ENCODE results near the gene CEP83. TPM values are rescaled to one million over a fixed set of nuclear protein-coding genes. Genes with fewer than 3 reads are reported as not detected.

The CEP83 gene
- total RNA-seq, 1 donor from 2014 or later, result 10.2 TPM

DNA sequence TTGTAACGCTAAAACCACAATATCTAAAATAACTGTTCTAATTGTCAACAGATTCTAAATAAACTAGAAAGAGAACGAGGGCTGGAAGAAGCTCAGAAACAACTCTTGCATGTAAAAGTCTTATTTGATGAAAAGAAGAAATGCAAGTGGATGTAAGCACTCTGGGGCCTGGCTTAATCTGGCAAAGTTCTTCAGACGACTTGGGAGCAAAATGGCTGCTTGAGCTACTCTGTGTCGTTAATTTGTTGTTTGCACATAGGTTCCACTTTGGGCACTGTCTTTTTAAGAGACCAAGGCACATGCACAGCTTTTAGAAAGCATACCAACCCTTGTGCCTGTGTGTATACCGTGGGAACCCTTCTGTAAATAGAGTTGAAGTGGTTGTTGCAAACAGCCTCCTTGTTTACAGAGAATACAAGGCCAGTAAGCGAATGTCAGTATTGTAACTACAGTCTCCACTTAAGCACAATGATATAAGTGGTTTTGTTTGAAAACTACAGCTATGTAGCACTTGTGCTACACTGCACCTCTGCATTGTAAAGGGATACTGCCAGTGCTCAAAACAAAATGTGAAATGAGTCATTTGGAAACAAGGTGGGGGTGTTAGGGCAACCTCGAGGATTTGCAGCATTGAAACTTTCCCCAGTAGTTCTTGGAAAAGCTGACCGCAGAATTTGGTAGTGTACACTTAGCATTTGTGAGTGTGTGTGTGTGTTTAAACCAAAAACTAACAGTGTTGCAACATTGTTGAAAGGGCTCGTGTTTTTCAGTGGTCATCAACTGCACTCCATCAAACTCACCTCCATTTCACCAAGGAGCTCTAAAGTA, 154.3 kb downstream of the CEP83 start:
- no peak for DNase-seq (ENCODE audit: low read depth)

DNA sequence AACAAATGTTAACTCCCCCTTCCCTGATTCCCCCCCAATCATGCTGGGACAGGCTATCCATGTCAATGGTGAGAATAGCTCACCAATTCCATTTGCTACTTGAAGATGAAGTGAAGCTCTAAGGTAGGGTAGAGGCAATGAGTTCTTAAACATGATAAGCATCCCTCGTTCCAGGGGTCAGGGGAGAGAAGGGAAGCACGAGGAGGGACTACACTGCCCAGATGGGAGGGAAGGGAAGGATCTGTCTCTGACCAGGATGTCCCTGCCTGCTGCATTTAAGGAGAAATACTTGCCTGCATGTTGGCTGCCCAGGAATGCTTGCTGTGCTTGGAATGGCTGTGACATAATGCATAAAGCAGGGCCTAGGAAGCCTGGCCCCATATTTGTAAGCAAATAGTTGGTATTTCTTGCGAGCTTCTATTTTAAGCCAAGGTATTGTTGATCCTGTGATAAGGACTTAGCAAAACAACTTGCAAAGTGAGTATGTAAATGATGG, 155.1 kb downstream of the CEP83 start:
- peak; percentile 7 for DNase-seq (ENCODE audit: low read depth)

DNA sequence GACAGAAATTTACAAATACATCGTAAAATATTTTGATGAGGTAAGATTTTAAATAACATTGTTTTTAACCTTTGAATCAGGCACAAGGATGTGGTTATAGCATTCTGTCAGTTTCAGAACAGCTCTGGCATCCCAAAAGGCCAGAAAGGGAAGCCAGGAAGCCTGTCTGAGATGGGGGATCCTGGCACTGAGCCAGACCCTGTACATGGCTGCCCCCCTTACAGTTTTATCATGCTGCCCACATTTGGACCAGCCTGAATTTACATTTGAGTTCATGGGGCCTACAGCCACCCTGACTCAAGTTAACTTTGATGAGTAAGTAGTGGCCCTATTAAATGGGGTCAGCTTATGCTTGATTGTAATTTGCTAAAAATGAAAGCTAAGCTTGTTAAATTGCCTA, 155.7 kb downstream of the CEP83 start:
- DNase-seq (ENCODE audit: low read depth), result no peak

DNA sequence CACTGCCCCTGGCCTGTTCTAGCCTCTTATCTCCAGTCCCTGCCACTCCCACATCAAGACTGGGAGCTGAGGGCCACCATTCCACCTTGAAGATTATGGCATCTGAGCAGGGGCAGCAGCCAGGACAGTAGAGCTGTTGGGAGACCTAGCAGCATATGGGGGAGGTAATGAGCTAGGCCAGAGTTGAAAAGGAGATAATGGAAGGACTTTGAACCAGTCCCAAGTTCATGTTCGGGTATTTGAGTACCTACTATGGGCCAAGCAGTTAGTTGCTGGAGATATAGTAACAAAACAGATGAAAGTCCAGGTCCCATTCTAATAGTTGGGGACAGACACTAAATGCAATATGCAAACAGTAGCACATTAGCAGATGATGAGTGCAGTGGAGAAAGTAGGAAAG, 159.8 kb downstream of the CEP83 start:
- no peak for DNase-seq (ENCODE audit: low read depth)

DNA sequence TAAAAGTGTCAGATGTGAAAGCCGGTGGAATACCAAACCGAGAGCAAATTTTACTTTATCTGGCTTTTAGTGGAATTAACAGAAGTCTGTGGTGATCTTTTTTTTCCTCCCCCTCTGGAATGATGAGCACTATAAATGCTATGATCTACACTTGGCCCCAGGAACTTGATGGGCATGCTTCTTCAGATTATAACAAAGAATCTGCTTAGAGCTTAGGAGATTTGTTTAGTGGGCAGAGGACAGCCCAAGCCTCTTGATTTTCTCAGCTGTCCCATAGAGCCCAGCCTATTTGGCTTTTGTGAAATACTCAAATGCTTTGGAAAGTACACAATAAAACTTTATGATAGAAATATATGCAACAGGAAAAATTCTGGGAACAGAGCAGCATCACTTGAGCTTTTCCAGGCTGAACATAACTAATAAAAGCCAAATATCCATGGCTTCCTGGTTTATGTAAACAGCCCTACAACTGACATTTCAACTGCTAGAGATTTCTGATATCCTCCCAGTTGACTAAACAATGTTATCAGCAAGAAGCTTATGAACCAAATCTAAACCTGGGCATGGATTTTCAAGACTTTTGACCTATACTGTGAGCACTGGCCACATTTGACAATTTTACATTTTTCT, 161.7 kb downstream of the CEP83 start:
- DNase-seq (ENCODE audit: low read depth), result no peak

DNA sequence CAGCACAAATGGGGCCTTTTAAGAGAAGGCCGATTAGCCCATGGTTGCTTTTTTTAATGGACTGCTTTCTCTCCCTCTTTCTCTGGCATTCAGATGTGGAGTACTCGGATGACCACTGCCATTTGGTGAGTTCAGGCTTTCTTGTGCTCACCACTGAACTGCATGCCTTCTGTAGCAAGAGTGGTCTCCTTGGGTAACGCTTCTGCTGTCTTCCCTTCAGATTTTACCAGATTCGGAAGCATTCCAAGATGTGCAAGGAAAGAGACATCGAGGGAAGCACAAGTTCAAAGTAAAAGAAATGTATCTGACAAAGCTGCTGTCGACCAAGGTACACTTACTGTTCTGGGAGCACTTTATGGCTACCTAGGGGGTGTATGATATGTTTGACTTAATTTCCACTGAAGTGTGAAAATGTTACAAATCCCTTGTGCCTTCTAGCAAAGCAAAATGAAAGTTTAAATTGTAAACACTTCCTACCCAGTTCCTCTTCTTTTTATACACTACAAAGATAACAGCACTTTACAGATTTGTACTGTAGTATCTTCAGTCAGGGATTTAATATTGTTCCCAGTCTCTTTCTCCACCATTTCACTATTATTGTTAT, 162.5 kb downstream of the CEP83 start:
- DNase-seq (ENCODE audit: low read depth), result no peak

DNA sequence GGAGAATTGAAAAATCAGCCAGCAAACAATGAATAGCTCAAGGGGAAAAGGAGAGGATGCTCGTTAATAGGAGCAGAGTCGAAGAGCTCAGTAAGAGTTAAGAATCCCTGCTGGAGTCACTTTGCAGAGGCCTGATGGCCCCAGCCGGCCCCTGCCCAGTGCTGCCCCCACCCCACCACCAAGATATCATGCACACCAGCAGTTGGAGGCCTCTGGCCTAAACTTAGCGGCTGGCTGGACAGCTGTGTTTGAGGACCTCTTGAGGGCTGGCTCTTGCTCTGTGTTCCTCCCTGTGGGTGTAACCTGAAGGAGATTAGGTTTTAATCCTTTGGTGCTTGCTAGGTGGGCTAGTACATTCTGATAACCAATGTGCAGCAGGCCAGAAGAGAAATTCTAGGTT, 169.3 kb downstream of the CEP83 start:
- DNase-seq (ENCODE audit: low read depth), result no peak

DNA sequence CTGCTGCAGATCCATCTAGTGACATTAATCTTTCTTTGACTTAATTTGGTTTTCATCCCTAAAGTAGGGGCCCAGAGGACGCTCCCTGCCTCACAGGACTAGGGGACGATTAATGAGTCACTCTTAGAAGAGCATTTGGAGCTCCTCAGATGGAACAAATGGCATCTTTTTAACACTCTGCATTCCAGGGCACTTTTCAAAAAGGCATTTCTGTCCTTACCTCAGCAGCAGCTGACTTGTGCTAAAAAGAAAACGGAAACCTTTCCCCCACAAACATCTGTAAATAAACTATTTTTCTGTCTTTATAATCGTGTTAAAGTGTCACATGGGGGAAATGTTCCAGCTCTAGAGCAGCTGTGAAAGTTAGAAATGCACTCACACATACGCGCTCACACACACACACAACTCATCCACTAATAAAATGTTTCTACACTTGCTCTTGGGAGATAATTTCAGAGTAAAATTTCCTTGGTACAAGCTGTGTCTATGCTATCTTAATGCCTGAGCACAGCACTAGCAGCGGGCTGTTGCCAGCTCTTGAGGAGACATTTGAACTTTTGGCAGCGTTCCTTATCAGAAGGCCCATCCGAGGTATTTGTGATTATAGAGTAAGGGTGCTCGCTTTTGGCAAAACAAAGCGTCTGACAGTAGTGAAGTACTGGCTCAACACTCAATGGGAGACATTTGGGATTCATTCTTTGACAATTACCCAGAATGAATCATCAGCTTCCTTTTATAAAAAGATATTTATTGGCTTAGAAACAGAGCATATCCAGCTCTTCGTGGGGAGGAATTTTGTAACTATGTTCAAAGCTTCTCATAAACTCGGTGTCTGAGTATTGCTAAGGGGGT, 170.0 kb downstream of the CEP83 start:
- peak; percentile 15 for DNase-seq (ENCODE audit: low read depth)

DNA sequence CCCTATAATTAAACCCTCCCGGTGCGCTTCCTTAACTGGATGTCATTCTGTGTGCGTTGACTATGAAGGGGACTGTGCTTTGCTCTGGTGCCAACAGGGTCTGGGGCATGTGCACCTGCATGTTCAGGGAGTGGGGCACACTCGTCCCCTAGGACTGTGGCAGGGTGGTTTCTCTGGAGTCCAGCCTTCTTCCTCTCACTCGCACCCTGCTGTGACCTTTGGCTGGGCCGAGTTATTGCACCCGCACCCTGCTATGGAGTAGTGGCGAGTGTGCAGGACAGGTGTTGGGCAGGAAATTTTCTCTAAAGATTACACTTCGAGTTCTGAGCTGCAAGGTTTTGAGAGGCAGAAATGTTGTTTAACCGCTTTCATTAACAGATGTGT, 172.4 kb downstream of the CEP83 start:
- DNase-seq (ENCODE audit: low read depth), result no peak

DNA sequence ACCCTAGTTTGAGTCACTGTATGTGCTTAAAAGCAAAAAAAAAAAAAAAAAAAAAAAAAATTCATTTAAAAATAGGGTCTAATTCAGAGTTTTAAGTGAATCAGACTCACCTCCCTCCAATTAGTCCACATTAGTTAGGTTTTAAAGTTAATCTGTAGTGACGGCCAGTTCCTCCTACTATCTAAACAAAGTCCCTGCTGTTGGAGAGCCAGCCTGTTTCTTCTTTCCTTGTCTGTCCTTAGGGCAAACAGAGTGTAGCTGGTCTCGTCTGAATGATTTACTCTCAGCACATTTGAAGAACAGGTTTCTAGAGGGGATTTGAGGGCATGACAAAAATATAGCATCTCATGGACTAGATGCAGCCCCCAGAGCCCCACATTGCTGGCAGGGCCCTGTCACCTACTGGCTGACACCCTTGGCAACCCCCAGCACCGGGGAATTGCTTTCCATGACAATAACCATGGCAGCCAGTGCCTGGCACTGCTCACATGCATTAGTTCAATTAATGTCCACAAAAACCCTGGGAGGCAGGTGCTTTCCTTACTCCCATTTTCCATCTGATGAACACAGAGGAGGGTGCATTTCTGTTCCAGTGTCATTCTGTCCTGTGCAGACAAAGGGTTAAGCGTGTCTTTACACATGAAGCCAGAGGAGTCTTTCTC, 173.0 kb downstream of the CEP83 start:
- peak; percentile 18 for DNase-seq (ENCODE audit: low read depth)

DNA sequence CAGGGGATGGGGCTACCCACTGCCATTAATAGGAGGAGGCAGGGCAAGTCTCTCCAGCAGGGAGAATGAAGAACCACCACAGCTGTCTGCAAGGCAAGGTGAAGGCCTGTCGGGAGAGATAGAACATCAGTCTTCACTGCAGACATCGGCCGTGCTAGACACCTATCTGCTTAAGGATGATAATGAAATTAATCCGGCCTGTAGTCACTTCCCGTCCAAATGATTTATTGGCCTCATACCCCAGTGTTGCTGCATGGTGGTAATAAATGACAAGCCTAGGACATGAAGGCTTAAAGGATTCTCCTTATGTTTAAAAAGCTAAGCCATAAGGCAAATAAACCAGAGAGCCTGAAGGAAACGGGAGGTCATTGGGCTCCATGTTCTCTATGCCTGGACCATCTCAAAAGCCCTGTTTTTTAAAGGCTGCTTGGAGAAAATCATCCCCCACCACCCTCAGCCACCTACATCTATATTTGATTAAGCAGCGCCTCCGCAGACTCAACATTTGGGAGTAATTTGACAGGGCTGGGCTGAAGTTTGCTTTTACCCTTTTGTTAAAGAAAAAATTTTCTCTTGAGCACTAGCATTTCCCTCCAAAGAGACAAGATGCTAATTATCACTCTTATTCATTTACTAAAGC, 173.6 kb downstream of the CEP83 start:
- no peak for DNase-seq (ENCODE audit: low read depth)

DNA sequence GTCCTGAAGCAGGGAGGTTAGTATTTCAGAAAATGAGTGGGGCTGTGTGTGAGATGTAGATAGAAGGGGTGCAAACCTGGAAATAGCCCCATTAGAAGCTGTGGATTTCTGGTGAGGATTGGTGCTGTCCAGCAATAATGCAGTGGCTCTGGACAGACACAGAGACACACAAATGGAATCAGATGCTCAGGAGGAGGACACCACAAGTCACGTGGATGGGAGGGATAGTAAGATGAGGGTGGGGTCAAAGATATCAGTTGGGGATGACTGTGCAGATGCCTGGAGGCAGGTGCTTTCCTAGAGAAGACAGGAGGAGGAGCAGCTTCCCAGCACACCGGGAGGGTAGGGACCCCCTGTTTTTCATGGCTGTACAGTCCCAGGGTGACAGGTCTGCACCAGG, 174.8 kb downstream of the CEP83 start:
- no peak for DNase-seq (ENCODE audit: low read depth)

DNA sequence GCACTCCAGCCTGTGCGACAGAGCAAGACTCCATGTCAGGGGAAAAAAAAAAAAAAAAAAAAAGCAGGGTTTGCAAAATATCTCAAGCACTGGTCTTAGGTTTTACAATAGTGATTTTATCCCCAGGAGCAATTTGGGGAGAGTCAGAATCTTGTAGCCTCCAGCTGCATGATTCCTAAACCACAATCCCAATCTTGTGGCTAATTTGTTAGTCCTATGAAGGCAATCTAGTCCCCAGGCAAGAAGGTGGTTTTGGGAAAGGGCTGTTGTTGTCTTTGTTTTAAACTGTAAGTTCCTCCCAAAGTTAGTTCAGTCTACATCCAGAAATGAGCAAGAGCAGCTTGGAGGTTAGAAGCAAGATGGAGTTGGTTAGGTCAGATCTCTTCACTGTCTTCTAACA, 175.6 kb downstream of the CEP83 start:
- DNase-seq (ENCODE audit: low read depth), result no peak

DNA sequence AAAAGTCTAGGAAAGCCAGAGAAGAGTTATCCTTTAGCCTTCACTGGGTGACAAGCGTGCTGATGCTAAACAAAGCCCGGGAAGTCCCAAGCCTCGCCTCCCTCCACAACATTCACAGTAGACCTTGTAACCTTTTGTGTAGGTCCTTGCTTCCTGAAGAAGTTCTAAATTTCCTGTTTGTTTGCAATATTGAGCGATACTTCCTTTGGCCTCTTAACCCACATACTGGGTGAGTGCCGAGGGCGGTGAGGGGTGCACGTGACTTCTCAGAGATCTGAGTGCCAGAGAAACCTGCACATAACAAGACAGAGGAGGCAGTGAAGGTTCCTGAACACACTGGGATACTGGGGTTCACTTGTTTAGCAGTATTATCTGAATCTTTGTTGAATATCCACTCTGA, 177.0 kb downstream of the CEP83 start:
- DNase-seq (ENCODE audit: low read depth), result no peak

DNA sequence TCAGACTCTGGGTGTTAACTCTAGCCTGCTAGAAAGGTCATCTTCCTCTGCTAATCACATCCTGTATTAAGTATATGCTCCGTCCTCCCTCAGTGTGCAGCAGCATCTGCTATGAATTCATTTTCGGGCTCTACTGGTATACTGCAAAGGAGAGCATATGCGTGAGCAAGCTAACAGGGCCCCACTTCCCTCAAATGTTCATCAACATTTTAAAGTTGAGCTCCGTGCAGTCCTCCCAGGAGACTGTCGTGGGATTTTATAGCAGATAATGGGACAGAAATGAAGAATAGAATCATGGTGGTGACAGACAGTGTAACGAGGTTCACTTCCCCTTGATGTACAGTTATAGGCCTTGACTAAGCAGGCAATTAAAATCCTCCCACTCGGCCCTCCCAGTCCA, 179.6 kb downstream of the CEP83 start:
- DNase-seq (ENCODE audit: low read depth), result no peak

DNA sequence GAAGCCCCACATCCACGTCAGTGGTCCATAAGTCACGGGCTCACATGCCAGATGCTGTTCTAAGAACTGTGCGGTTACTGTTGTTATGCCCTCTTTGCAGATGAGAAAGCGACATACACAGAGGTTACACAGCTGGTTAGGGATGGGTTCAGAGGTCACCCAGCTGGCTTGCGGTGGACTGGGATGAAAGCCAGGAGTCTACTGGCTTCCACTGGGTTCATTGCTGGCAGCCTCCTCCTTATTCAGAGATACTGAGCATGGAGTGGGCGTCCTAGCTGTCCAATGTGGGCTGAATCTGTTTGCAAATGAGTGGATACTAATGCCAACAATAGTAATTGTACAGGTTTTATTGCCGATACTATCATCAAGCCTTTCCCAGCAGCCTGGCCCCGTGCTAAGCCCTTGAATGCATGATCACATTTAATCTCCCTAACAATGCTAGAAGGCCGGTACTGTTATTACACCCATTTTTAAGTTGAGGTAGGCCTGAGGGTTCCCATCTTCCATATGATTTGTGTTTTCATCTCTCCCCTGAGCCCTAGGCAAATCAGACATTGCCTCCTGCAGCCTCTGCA, 182.2 kb downstream of the CEP83 start:
- DNase-seq (ENCODE audit: low read depth), result peak; percentile 17

DNA sequence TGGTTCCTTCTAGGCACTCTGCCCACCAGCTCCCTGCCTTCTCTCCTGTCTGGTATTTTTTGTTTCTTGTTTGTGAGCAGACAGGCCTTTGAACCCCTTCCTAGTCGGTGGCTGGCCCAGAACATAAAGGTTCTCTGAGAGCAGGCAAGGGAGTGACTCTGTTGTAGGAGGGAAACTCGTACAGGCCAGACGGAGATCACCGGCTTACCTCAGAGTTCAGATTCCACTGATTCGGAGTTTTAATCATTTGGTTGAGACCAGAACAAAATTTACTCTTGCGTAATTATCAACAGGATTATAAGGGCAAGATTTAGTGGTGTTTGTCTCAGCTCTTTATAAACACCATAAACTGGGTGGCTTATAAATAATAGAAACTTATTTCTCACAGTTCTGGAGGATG, 182.9 kb downstream of the CEP83 start:
- DNase-seq (ENCODE audit: low read depth), result no peak

DNA sequence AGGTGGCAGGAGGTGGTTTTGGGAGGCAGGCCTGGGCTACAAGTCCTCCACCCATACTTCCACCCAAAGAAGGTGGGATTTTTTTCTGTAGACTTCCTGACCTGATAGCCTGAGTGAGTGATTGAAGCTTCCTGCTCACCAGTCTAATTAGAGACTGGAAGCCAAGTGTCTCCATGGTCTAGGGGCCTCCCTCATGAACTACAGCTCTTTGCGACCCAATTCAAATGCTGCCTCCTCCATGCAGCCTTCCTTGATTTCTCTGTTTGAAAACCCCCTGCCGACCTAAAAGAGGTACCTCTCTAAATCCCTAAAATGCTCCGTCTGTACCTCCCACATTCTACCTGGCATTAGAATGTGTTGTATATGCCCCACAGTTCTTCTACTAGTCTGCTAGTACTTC, 186.4 kb downstream of the CEP83 start:
- no peak for DNase-seq (ENCODE audit: low read depth)

DNA sequence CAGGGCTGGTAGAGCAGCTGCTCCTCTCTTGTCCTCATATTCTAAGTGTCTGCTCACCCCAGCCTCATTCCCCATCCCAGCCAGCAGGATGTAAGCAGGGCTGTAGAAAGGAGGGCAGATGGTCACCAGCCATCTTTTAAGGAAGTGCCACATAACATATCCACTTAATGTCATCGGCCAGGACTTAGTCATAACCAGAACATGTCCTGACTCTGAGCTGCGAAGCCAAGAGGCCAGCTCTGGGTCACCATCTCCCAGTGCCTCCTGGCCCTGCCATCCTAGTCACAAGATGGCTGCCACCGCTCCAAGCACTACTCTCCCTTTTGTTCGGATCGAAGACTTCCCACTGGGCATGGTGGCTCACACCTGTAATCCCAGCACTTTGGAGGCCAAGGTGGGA, 187.4 kb downstream of the CEP83 start:
- no peak for DNase-seq (ENCODE audit: low read depth)

DNA sequence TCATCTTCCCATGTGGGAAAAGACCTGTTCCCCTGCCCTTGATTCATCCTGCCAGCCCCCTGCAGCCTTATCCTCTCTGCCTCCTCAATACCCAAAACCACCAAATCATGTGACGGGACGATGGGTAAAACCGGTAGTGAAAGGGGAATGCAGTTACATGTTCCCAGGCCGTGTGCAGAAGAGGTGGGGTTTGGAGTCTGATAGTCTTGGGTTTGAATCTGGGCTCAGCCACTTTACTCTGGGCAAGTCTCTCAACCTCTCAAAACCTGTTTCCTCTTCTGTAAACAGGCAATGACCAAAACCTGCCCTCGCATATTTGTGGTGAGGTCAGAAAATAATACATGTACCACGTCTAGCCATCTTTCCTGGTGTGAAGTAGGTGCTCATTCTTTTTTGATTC, 188.3 kb downstream of the CEP83 start:
- DNase-seq (ENCODE audit: low read depth), result no peak
